ENCODE results near the gene IL23R. TPM values are rescaled to one million over a fixed set of nuclear protein-coding genes. Genes with fewer than 3 reads are reported as not detected.
"Not testable (repeated sequence)": the region's sequence is repeated elsewhere in the genome, so short reads cannot be mapped to it uniquely, and the experiment has no call there.

The IL23R gene
- total RNA-seq, 2 experiments from 2014 or later, result 0.08 to 0.14 TPM

DNA sequence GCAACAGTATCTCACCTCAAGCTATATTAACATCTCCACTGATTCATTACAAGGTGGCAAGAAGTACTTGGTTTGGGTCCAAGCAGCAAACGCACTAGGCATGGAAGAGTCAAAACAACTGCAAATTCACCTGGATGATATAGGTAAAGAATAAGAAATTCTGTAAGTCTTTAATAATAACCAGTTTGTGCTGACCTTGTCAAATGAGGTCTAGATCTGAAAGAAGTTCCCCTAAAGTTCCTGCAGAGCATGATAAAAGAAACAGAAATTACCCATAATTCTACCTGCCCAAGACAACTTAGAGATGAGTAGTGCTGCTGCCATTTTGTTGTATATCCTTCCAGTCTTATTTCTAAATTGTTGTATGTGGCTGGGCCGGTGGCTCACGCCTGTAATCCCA lies 34.5 kb downstream of the IL23R start:
- Mint-ChIP-seq H3K27me3 (no peaks in the 10 kb centered on the region), H3K4me3 (no peak overlapping the region), H3K4me1 (ENCODE audit: low read depth) (peaks cover 2% of the 10 kb centered on the region), H3K9me3 (no peaks in the 10 kb centered on the region), H3K27ac (no peak overlapping the region), H3K36me3 (ENCODE audit: low read depth) (no peaks in the 10 kb centered on the region)
- Histone ChIP-seq H3K4me3 (ENCODE audit: low read length) (no peak overlapping the region), H3K27ac (ENCODE audit: low read depth in 1 of 2, low read length in 2 of 2) (no peak overlapping the region), H3K36me3 (ENCODE audit: insufficient read depth, low read length) (no peaks in the 10 kb centered on the region), H3K27me3 (ENCODE audit: control insufficient read depth in 1 of 2, insufficient read depth in 2 of 2, low read length in 2 of 2) (no peaks in the 10 kb centered on the region), H3K4me1 (ENCODE audit: insufficient read depth, low read length) (no peaks in the 10 kb centered on the region), H3K9me3 (ENCODE audit: control insufficient read depth in 1 of 2, insufficient read depth in 1 of 2, low read length in 2 of 2) (no peaks in the 10 kb centered on the region)
- ChIA-PET POLR2A (no interaction called here), CTCF (interaction anchor here (0.7 kb wide), 1 partner anchor 207 kb away, joined by 3 read pairs; no protein-coding TSS in a partner anchor)
- DNase-seq (no peak), ATAC-seq (ENCODE audit: poor library complexity) (no peak)
- intact Hi-C loops (cut with DNase I, micrococcal nuclease), result no loop called here
- TF ChIP-seq, protein P1, sequence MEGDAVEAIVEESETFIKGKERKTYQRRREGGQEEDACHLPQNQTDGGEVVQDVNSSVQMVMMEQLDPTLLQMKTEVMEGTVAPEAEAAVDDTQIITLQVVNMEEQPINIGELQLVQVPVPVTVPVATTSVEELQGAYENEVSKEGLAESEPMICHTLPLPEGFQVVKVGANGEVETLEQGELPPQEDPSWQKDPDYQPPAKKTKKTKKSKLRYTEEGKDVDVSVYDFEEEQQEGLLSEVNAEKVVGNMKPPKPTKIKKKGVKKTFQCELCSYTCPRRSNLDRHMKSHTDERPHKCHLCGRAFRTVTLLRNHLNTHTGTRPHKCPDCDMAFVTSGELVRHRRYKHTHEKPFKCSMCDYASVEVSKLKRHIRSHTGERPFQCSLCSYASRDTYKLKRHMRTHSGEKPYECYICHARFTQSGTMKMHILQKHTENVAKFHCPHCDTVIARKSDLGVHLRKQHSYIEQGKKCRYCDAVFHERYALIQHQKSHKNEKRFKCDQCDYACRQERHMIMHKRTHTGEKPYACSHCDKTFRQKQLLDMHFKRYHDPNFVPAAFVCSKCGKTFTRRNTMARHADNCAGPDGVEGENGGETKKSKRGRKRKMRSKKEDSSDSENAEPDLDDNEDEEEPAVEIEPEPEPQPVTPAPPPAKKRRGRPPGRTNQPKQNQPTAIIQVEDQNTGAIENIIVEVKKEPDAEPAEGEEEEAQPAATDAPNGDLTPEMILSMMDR (IDR thresholded peaks at IDR 0.05), result no peak

DNA sequence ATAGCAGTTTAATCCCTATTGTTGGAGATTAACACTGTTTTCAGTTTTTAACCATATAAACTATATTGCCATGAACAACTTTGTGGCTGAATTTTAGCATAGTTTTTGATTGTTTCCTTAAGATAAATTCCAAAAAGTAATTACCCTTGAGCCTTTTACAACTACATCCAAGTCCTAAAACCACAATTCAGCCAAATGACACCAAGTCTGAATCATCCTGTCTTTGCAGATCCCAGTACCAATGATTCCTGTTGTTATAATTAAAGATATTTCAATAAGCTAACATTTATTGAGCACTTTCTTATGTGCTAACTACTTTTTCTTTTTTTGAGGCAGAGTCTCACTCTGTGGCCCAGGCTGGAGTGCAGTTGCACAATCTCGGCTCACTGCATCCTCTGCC lies 35.6 kb downstream of the IL23R start:
- H3K36me3 ChIP-seq (ENCODE audit: insufficient read depth, low read length), result no peaks in the 10 kb centered on the region
- H3K9me3 Mint-ChIP-seq, result no peaks in the 10 kb centered on the region
- no peak overlapping the region for H3K27ac Mint-ChIP-seq
- H3K27me3 ChIP-seq (ENCODE audit: control insufficient read depth in 1 of 2, insufficient read depth in 2 of 2, low read length in 2 of 2), result no peaks in the 10 kb centered on the region
- ChIA-PET CTCF (no interaction called here), POLR2A (no interaction called here)
- no peaks in the 10 kb centered on the region for H3K4me1 Mint-ChIP-seq (ENCODE audit: low read depth)
- no peak for ATAC-seq (ENCODE audit: poor library complexity)
- TF ChIP-seq, protein P1 (IDR thresholded peaks at IDR 0.05), result no peak
- H3K4me1 ChIP-seq (ENCODE audit: insufficient read depth, low read length), result no peaks in the 10 kb centered on the region
- H3K36me3 Mint-ChIP-seq (ENCODE audit: low read depth), result no peaks in the 10 kb centered on the region
- no peak for DNase-seq
- intact Hi-C loops (cut with DNase I, micrococcal nuclease), result no loop called here
- no peak overlapping the region for H3K4me3 ChIP-seq (ENCODE audit: low read length)
- H3K4me3 Mint-ChIP-seq, result no peak overlapping the region
- no peaks in the 10 kb centered on the region for H3K9me3 ChIP-seq (ENCODE audit: control insufficient read depth in 1 of 2, insufficient read depth in 1 of 2, low read length in 2 of 2)
- H3K27ac ChIP-seq (ENCODE audit: low read depth in 1 of 2, low read length in 2 of 2), result no peak overlapping the region
- H3K27me3 Mint-ChIP-seq, result no peaks in the 10 kb centered on the region

DNA sequence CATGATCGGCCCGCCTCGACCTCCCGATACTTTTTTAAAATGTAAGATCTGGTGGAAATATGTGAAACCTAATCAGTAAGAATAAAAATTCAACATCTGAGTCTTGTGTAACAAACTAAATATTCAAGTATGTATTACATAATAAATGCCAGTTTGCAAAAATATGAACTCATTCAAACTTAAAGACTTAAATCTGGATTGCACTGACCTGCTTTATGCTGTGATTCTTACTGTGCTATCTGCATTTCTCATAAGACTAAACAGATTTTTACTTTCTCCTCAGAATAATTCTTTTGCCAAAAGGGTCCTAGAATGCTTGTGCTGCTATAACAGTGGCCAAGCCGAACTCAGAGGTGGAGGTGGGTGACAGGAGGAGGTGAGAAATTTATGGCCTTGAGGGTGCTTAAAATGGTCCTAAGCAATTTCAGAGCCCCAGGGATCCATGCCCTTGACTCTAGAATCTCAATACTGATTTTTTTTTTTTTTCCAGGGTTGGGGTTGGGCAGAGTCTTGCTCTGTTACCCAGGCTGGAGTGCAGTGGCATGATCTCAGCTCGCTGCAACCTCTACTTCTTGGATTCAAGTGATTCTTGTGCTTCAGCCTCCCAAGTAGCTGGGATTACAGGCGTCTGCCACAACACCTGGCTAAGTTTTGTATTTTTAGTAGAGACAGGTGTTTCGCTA lies 38.2 kb downstream of the IL23R start:
- Mint-ChIP-seq H3K36me3 (ENCODE audit: low read depth) (no peaks in the 10 kb centered on the region), H3K27me3 (no peaks in the 10 kb centered on the region), H3K4me1 (ENCODE audit: low read depth) (no peaks in the 10 kb centered on the region), H3K4me3 (no peak overlapping the region), H3K27ac (no peak overlapping the region), H3K9me3 (no peaks in the 10 kb centered on the region)
- Histone ChIP-seq H3K27ac (ENCODE audit: low read depth in 1 of 2, low read length in 2 of 2) (no peak overlapping the region), H3K4me3 (ENCODE audit: low read length) (no peak overlapping the region), H3K27me3 (ENCODE audit: control insufficient read depth in 1 of 2, insufficient read depth in 2 of 2, low read length in 2 of 2) (no peaks in the 10 kb centered on the region), H3K36me3 (ENCODE audit: insufficient read depth, low read length) (no peaks in the 10 kb centered on the region), H3K4me1 (ENCODE audit: insufficient read depth, low read length) (no peaks in the 10 kb centered on the region), H3K9me3 (ENCODE audit: control insufficient read depth in 1 of 2, insufficient read depth in 1 of 2, low read length in 2 of 2) (no peaks in the 10 kb centered on the region)
- ChIA-PET CTCF (no interaction called here), POLR2A (no interaction called here)
- ATAC-seq (ENCODE audit: poor library complexity) (no peak), DNase-seq (no peak)
- intact Hi-C loops (cut with DNase I, micrococcal nuclease), result no loop called here
- TF ChIP-seq, protein P1 (IDR thresholded peaks at IDR 0.05), result no peak

DNA sequence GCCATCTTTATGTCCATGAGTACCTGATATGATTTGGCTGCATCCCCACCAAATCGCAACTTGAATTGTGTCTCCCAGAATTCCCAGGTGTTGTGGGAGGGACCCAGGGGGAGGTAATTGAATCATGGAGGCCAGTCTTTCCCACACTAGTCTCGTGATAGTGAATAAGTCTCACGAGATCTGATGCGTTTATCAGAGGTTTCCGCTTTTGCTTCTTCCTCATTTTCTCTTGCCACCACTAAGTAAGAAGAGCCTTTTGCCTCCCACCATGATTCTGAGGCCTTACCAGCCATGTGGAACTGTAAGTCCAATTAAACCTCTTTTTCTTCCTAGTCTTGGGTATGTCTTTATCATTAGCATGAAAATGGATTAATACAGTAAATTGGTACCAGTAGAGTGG lies 41.1 kb downstream of the IL23R start:
- CTCF ChIA-PET, result not testable (repeated sequence)

More for the DNA sequence above, 41.1 kb downstream of the IL23R start:
- ATAC-seq (ENCODE audit: poor library complexity); H3K27ac ChIP-seq (ENCODE audit: low read depth in 1 of 2, low read length in 2 of 2); DNase-seq; intact Hi-C loops (cut with DNase I, micrococcal nuclease); H3K9me3 ChIP-seq (ENCODE audit: control insufficient read depth in 1 of 2, insufficient read depth in 1 of 2, low read length in 2 of 2); H3K36me3 Mint-ChIP-seq (ENCODE audit: low read depth); H3K4me3 Mint-ChIP-seq; H3K4me1 ChIP-seq (ENCODE audit: insufficient read depth, low read length); H3K4me3 ChIP-seq (ENCODE audit: low read length); H3K27ac Mint-ChIP-seq; H3K27me3 Mint-ChIP-seq; H3K9me3 Mint-ChIP-seq; H3K36me3 ChIP-seq (ENCODE audit: insufficient read depth, low read length); H3K27me3 ChIP-seq (ENCODE audit: control insufficient read depth in 1 of 2, insufficient read depth in 2 of 2, low read length in 2 of 2): not testable (repeated sequence)
- POLR2A ChIA-PET, result interaction anchor here (0.6 kb wide), 1 partner anchor 17 kb away, joined by 3 read pairs; no protein-coding TSS in a partner anchor
- peaks cover 12% of the 10 kb centered on the region for H3K4me1 Mint-ChIP-seq (ENCODE audit: low read depth)
